Measurements from ENCODE around the gene HOXD11.

Gene HOXD11

DNA sequence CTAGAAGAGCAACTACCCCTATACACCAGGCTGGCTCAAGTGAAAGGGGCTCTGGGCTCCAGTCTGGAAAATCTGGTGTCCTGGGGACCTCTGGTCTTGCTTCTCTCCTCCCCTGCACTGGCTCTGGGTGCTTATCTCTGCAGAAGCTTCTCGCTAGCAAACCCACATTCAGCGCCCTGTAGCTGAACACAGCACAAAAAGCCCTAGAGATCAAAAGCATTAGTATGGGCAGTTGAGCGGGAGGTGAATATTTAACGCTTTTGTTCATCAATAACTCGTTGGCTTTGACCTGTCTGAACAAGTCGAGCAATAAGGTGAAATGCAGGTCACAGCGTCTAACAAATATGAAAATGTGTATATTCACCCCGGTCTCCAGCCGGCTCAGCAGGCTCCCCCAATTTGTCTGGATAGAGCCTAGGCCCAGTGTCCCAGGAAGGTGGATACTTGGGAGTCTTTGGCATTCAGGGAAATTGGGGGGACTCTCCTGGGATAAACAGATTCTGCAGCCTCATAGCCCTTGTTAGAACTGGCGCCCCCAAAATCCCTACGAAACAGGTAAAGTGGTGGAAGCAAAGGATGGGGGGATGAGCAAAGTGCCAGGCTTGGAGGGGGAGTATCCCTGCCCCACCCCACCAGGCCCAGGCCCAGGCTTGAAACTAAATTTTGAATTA, 41.8 kb downstream of the HOXD11 start:
- Histone ChIP-seq H3K27me3 (ENCODE audit: insufficient read depth, low read length, poor library complexity) (no peaks in the 10 kb centered on the region), H3K4me3 (ENCODE audit: low read depth in 1 of 2, low read length in 2 of 2) (no peak overlapping the region), H3K79me2 (ENCODE audit: insufficient read depth, low read length) (no peaks in the 10 kb centered on the region), H3K9me3 (ENCODE audit: insufficient read depth, low read length, severe bottlenecking) (no peaks in the 10 kb centered on the region), H3K27ac (ENCODE audit: low read length) (no peak overlapping the region), H4K20me1 (ENCODE audit: insufficient read depth, low read length) (no peaks in the 10 kb centered on the region), H2AFZ (ENCODE audit: low read depth, low read length) (no peak overlapping the region), H3K4me2 (ENCODE audit: insufficient read depth, low read length) (no peak overlapping the region), H3K36me3 (ENCODE audit: insufficient read depth, low read length) (no peaks in the 10 kb centered on the region), H3K4me1 (ENCODE audit: insufficient read depth, low read length) (no peaks in the 10 kb centered on the region), H3K9ac (ENCODE audit: low read depth, low read length) (no peak overlapping the region)
- DNase-seq (no peak), ATAC-seq (ENCODE audit: insufficient read depth, low read depth) (no peak)
- TF ChIP-seq CTCF (IDR thresholded peaks at IDR 0.05; ENCODE audit: borderline replicate concordance, extremely low read depth, low read length, poor library complexity, severe bottlenecking) (no peak), EZH2 (IDR thresholded peaks at IDR 0.05; ENCODE audit: borderline replicate concordance, low read depth, low read length, severe bottlenecking) (no peak)

GRCh38 chr2:176149481-176149938, 42.4 kb downstream of the HOXD11 start:
- Histone ChIP-seq H3K9ac (ENCODE audit: low read depth, low read length) (no peak overlapping the region), H3K4me1 (ENCODE audit: insufficient read depth, low read length) (no peaks in the 10 kb centered on the region), H3K36me3 (ENCODE audit: insufficient read depth, low read length) (no peaks in the 10 kb centered on the region), H3K27ac (ENCODE audit: low read length) (no peak overlapping the region), H3K4me3 (ENCODE audit: low read depth in 1 of 2, low read length in 2 of 2) (no peak overlapping the region), H3K4me2 (ENCODE audit: insufficient read depth, low read length) (no peak overlapping the region), H3K79me2 (ENCODE audit: insufficient read depth, low read length) (no peaks in the 10 kb centered on the region), H3K27me3 (ENCODE audit: insufficient read depth, low read length, poor library complexity) (no peaks in the 10 kb centered on the region), H2AFZ (ENCODE audit: low read depth, low read length) (no peak overlapping the region), H4K20me1 (ENCODE audit: insufficient read depth, low read length) (no peaks in the 10 kb centered on the region), H3K9me3 (ENCODE audit: insufficient read depth, low read length, severe bottlenecking) (no peaks in the 10 kb centered on the region)
- ATAC-seq (ENCODE audit: insufficient read depth, low read depth) (no peak), DNase-seq (no peak)
- no peak for TF ChIP-seq CTCF (IDR thresholded peaks at IDR 0.05; ENCODE audit: borderline replicate concordance, extremely low read depth, low read length, poor library complexity, severe bottlenecking)
- no peak for TF ChIP-seq EZH2 (IDR thresholded peaks at IDR 0.05; ENCODE audit: borderline replicate concordance, low read depth, low read length, severe bottlenecking)

DNA sequence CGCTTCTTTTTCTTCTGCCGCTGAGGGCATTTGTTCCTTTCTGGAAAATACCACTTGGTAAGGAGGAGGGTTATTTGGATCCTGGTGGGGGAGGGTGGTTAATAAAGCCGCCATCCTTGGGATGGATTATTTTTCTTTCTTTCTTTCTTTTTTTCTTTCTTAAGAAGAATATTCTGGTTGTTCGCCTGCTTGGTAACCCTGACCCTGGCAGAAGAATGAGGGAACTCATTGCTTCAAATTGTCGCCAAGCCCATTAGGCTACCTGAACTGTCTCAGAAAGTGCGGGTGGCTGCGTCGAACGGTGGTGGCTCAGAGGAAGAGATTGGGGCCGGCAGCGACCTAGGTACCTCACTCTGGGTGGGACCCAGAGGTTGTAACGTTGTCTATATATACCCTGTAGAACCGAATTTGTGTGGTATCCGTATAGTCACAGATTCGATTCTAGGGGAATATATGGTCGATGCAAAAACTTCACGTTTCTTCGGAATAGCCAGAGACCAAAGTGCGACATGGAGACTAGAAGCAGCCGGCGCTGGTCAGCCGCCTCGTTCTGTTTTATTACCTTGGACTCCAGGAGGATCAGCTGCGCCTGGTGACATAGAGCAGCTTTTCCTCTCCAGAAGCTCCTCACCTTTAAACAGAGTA, 43.0 kb downstream of the HOXD11 start:
- Histone ChIP-seq H3K4me1 (ENCODE audit: insufficient read depth, low read length) (no peaks in the 10 kb centered on the region), H3K4me3 (ENCODE audit: low read depth in 1 of 2, low read length in 2 of 2) (no peak overlapping the region), H3K4me2 (ENCODE audit: insufficient read depth, low read length) (no peak overlapping the region), H3K27me3 (ENCODE audit: insufficient read depth, low read length, poor library complexity) (peaks cover 2% of the 10 kb centered on the region), H2AFZ (ENCODE audit: low read depth, low read length) (no peak overlapping the region), H3K9me3 (ENCODE audit: insufficient read depth, low read length, severe bottlenecking) (no peaks in the 10 kb centered on the region), H3K27ac (ENCODE audit: low read length) (no peak overlapping the region), H4K20me1 (ENCODE audit: insufficient read depth, low read length) (no peaks in the 10 kb centered on the region), H3K79me2 (ENCODE audit: insufficient read depth, low read length) (no peaks in the 10 kb centered on the region), H3K9ac (ENCODE audit: low read depth, low read length) (no peak overlapping the region), H3K36me3 (ENCODE audit: insufficient read depth, low read length) (no peaks in the 10 kb centered on the region)
- DNase-seq, result no peak
- no peak for ATAC-seq (ENCODE audit: insufficient read depth, low read depth)
- no peak for TF ChIP-seq EZH2 (IDR thresholded peaks at IDR 0.05; ENCODE audit: borderline replicate concordance, low read depth, low read length, severe bottlenecking)

Data from DND-41 (cell line).